Hematopoietic multipotent progenitor cell treated with erythropoietin and hydrocortisone succinate and interleukin-3 and kit ligand, for 15 days (in vitro differentiated cells): Measurements from ENCODE around the gene RFTN1.
"Not testable (repeated sequence)": the region's sequence is repeated elsewhere in the genome, so short reads cannot be mapped to it uniquely, and the experiment has no call there.

ENCODE experiments used
- DNase-seq: peaks from one replicate; pipeline ENCODE4 v3.0.0-alpha.2; 2015; ENCODE audit warnings: low spot score

Gene RFTN1

GRCh38 chr3:16506884-16507577 is 6.5 kb downstream of the RFTN1 start:
- DNase-seq = no peak

GRCh38 chr3:16506451-16506850 is 7.0 kb downstream of the RFTN1 start:
- DNase-seq = no peak

DNA sequence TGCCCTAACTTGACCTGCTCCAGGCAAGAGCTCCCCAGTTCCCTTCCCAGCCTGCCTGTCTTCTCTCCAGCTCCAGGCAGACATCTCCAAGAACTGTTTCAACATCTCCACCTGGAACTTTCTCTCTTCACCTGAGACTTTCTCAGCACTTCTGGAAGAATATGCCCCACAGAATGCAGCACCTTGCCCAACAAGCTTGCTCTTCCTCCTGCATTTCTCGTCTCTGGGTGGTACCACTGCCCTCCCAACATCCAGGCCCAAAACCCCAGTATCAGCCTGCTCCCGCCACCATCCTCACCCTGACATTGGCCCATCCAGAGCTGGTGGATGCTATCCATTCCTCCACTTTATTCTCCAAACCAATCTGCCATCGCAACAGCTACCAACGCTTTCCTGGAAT is 8.8 kb downstream of the RFTN1 start:
- DNase-seq = no peak

DNA sequence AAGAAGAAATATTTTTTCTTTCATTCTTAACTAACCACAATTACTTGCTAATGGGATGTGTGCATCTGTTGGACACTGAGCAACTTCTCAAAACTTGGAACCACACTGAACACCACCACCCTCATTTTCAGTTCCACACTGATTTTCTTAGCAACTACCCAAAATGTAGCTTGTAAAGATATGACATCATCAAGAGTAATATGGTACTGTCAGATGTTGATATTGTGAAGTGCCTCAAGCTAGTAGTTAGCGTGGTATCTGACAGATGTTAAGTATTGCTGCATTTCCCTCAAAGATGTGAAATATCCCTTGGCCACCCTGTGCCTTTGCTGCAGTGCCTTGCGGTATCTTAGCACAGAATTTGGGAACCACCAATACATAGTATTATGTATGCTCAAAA is 9.3 kb downstream of the RFTN1 start:
- no peak for DNase-seq

DNA sequence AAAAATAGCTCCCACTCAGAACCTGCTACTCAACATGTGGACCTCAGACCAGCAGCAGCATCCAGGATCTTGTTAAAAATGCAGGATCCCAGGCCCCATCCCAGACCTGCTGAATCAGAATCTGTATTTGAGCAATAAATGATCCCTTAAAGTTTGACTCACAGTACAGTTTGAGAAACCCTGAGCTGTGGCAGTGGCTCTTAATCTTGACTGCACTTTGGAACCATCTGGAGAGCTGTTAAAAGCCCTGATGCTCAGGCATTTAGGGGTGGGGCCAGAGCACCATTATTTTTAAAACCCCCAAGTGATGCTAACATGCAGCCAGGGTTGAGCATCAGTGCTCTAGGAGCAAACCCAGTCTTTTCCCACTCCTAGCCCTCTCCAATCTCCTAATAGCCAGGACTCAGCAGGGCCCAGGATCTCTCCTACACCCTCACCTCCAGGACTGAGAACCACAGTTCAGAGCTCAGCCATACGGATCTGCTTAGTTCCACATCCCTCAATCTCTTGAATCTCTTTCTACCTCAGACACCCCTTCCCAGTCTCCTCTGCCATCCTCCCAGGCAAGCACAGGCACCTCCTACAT is 10.2 kb downstream of the RFTN1 start:
- no peak for DNase-seq

DNA sequence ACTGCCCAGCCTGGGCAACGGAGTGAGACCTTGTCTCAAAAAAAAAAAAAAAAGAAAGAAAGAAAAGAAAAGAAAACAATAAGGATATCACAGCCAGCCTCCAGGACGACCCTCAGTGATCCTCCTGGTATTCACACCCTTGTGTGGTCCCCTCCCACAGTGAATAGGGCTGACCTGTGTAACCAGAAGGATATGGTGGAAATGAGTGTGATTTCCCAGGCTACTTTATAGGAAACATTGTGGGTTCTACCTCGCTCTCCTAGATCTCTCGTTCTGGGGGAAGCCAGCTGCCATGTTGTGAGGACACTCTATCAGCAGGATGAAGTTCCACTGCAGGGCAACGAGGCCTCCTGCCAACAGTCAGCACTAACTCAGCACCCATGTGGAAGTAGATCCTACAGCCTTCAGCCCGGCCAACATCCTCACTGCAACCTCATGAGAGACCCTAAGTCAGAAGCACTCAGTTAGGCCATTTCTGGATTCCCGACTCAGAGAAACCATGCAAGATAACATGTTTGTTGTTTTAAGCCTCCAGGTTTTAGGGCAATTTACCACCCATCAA is 11.1 kb downstream of the RFTN1 start:
- DNase-seq = no peak

DNA sequence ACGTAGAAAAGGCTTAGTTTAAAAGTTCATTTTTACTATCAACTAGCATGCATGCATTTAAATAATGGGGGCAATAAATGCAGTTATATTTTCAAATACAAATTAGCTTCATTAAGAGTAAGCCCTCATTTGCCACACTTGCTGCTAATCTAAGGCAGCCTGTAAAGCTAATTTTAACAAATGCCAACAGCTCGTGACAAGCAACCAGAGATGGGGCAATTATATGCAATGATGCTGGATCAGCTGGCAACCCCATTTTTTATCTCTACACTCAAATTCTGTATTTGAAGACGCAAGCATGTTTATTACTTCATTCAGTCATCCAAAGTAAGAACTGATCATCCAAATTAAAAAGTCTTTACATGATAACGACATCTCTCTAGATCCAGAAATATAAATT is 12.1 kb downstream of the RFTN1 start:
- DNase-seq = no peak

GRCh38 chr3:16500911-16501310 is 12.6 kb downstream of the RFTN1 start:
- DNase-seq = no peak

- no peak for DNase-seq
These were observed 13.4 kb downstream of the RFTN1 start for GRCh38 chr3:16500093-16500492.

DNA sequence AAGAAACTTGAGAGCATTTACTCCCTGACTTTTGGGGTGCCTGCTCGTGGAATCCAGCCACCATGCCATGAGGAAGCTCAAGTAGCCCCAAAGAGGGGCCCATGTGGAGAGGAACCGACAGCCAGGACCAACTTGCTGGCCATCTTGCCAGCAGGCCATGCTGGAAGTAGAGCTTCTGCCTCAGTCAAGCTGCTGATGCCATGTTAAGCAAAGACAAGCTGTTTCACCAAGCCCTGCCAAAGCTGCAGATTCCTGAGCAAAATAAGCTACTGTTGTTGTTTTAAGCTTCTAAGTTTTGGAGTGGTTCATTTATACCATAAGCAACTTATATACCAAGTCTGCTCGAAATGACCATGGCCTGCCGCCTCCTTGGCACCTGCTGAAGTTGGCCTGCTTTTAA is 14.1 kb downstream of the RFTN1 start:
- DNase-seq = no peak

- DNase-seq = no peak
These were observed 15.2 kb downstream of the RFTN1 start for GRCh38 chr3:16498130-16498890.

- no peak for DNase-seq
These were observed 16.9 kb downstream of the RFTN1 start for GRCh38 chr3:16496408-16497222.

- no peak for DNase-seq
These were observed 17.5 kb downstream of the RFTN1 start for GRCh38 chr3:16496008-16496407.

GRCh38 chr3:16494814-16495431 is 18.6 kb downstream of the RFTN1 start:
- DNase-seq = no peak

- no peak for DNase-seq
These were observed 19.4 kb downstream of the RFTN1 start for GRCh38 chr3:16494094-16494493.

DNA sequence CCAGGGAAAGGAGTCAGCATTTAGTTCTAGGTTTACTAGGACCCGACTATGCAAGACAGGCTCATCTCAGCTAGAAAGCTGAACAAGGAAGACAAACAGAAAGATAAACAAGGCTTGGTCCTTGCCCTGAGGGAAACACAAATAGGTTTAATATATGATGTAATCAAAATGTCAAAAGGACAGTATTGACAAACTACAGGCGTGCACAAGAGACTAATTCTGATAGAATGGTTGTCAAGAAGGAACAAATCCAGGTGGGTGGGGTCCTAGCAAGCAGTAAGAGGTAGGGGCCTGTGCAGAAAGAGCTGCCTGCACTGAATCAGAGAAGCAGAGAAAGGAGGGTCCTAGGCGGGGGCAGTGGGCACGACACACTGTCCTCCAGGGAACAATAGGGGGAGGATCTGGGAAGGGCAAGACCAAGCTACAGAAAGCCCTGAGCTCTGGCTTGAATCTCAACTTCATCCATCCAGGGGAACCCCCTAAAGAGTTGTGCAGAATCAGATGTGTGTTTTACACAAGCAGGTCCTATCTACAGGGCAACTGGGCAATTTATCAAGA is 23.4 kb downstream of the RFTN1 start:
- DNase-seq = no peak

DNA sequence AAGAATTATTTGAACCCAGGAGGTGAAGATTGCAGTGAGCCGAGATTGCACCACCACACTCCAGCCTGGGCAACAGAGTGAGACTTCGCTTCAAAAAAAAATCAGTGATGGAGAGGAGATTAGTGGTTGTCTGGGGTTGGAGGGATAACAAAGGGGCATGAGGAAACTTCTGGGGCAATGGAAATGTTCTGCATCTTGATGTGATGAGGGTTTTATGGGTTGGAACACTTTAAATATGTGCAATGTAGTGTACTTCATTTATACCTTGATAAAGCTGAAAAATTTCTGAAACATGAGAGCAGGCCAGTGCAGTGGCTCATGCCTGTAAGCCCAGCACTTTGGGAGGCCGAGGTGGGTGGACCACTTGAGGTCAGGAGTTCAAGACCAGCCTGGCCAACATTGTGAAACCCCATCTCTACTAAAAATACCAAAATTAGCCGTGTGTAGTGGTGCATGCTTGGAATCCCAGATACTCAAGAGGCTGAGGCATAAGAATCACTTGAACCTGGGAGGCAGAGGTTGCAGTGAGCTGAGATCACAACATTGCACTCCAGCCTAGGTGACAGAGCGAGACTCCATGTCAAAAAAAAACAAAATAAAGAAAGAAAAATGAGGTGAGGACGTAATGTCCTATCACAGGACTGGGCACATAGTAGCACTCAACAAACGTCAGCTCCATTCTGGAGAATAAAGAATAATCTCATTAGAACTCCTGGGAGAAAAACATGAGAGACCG is 24.0 kb downstream of the RFTN1 start:
- DNase-seq = not testable (repeated sequence)

- no peak for DNase-seq
These were observed 24.9 kb downstream of the RFTN1 start for GRCh38 chr3:16488637-16489036.

DNA sequence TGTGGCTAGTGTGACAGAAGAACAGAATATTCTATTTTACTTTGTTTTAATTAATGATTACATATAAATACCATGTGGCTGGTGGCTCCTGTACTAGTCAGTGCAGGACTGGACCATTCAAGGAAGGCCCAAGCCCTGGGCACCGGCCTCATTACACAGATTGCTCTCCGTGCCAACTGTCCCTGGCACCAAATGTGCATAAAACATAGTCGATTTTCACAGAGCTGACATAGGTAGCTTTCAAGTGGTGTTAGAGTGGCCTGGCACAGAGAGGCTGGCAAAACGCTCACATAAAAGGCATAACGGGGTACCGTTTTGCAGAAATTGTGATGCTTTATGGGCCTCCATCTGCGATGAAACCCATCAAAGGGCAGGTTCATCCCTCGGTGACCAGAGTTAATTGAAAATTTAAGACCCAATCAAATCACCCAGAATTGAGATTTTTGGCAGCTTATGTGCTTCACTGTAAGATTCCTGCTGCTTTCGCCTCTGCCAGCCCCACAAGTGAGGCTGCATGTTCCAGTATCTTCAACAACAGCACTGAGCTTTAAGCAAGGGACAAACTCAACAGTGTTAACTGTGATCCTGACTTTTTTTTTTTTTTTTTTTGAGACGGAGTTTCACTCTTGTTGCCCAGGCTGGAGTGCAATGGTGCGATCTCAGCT is 25.9 kb downstream of the RFTN1 start:
- no peak for DNase-seq

DNA sequence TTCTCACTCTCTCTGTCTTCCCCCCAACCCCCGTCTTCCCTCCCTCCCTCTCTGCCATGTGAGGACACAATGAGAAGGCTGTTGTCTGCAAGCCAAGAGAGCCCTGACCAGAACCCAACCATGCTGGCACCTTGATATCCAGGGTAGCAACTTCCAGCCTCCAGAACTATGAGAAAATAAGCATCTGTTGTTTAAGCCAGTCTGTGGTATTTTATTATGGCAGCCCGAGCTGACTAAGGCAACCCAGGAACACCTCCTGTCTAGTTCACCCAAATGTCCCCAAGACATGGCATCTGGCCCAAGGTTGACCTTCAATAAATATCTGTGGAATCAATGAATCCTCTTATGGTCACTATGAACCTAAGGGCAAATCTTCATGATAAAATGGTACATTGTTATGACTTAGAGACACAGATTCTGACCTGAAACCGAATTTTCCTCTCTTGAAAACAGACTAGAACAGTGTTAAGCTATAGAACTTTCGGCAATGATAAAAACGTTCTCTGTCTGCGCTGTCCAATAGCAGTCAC is 26.5 kb downstream of the RFTN1 start:
- no peak for DNase-seq
